ENCODE measurements around the gene DLG2. TPM values are rescaled to one million over a fixed set of nuclear protein-coding genes. Genes with fewer than 3 reads are reported as not detected.

Gene DLG2
- total RNA-seq, 1 donor, result 3.0 TPM

GRCh38 chr11:84882056-84882455, 745.1 kb downstream of the DLG2 start:
- no peak overlapping the region for H3K4me3 ChIP-seq (ENCODE audit: low read depth, low read length)
- no peak for DNase-seq (ENCODE audit: low read depth)
- no peak for TF ChIP-seq CTCF (IDR thresholded peaks at IDR 0.05; ENCODE audit: insufficient read depth, low read length)

GRCh38 chr11:84871116-84871515, 756.0 kb downstream of the DLG2 start:
- TF ChIP-seq CTCF (IDR thresholded peaks at IDR 0.05; ENCODE audit: insufficient read depth, low read length), result no peak
- DNase-seq (ENCODE audit: low read depth), result no peak
- no peak overlapping the region for H3K4me3 ChIP-seq (ENCODE audit: low read depth, low read length)

- DNase-seq (ENCODE audit: low read depth), result no peak
- no peak overlapping the region for H3K4me3 ChIP-seq (ENCODE audit: low read depth, low read length)
- no peak for TF ChIP-seq CTCF (IDR thresholded peaks at IDR 0.05; ENCODE audit: insufficient read depth, low read length)
Observed at GRCh38 chr11:84870486-84870885, 756.7 kb downstream of the DLG2 start.

- no peak for TF ChIP-seq CTCF (IDR thresholded peaks at IDR 0.05; ENCODE audit: insufficient read depth, low read length)
- no peak overlapping the region for H3K4me3 ChIP-seq (ENCODE audit: low read depth, low read length)
- no peak for DNase-seq (ENCODE audit: low read depth)
Observed at GRCh38 chr11:84866922-84867321, 760.2 kb downstream of the DLG2 start.

GRCh38 chr11:84865791-84866535, 761.2 kb downstream of the DLG2 start:
- no peak for DNase-seq (ENCODE audit: low read depth)
- no peak for TF ChIP-seq CTCF (IDR thresholded peaks at IDR 0.05; ENCODE audit: insufficient read depth, low read length)
- H3K4me3 ChIP-seq (ENCODE audit: low read depth, low read length), result no peak overlapping the region

- DNase-seq (ENCODE audit: low read depth), result no peak
- no peak overlapping the region for H3K4me3 ChIP-seq (ENCODE audit: low read depth, low read length)
- TF ChIP-seq CTCF (IDR thresholded peaks at IDR 0.05; ENCODE audit: insufficient read depth, low read length), result no peak
Observed at GRCh38 chr11:84865257-84865656, 761.9 kb downstream of the DLG2 start.

GRCh38 chr11:84857746-84858145, 769.4 kb downstream of the DLG2 start:
- no peak overlapping the region for H3K4me3 ChIP-seq (ENCODE audit: low read depth, low read length)
- no peak for DNase-seq (ENCODE audit: low read depth)
- no peak for TF ChIP-seq CTCF (IDR thresholded peaks at IDR 0.05; ENCODE audit: insufficient read depth, low read length)
